Measurements from ENCODE around the gene SIRPA. TPM values are rescaled to one million over a fixed set of nuclear protein-coding genes. Genes with fewer than 3 reads are reported as not detected.

The SIRPA gene
- total RNA-seq, 1 experiment from 2014 or later, result 8.9 TPM

DNA sequence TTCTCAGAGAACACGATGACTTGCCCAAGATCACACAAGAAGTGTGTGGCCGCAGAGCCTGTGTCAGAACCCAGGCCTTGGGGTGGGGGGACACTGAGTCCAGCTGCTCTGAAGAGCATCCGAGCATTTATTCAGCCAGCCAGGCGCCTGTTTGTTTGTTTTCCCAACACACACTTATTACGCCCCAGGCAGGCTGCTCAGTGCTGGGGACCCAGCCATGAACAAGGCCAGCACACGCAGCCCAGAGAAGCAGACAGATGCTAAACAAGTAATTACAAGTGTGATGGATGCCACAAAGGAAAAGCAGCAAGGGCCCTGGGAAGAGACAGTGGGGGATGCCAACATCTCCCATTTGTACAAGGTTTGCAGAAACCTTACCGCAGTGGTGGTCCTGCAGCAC is 19.4 kb upstream of the SIRPA start (continued):
- TF ChIP-seq ARID4B (CRISPR knock-in tag; IDR thresholded peaks at IDR 0.05; ENCODE audit: borderline replicate concordance) (no peak), ETV6 (CRISPR knock-in tag; IDR thresholded peaks at IDR 0.05) (no peak), JAZF1 (CRISPR knock-in tag; IDR thresholded peaks at IDR 0.05) (no peak), ZNF425 (CRISPR knock-in tag; conservative IDR thresholded peaks at IDR 0.05) (no peak), RELA (CRISPR knock-in tag; IDR thresholded peaks at IDR 0.05; ENCODE audit: borderline replicate concordance) (no peak), GTF2I (CRISPR knock-in tag; conservative IDR thresholded peaks at IDR 0.05) (no peak), AFF4 (CRISPR knock-in tag; IDR thresholded peaks at IDR 0.05; ENCODE audit: borderline replicate concordance) (no peak), ZNF423 (CRISPR knock-in tag; IDR thresholded peaks at IDR 0.05) (no peak)
- TF ChIP-seq, protein P1, sequence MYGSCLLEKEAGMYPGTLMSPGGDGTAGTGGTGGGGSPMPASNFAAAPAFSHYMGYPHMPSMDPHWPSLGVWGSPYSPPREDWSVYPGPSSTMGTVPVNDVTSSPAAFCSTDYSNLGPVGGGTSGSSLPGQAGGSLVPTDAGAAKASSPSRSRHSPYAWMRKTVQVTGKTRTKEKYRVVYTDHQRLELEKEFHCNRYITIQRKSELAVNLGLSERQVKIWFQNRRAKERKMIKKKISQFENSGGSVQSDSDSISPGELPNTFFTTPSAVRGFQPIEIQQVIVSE (CRISPR knock-in tag; IDR thresholded peaks at IDR 0.05; ENCODE audit: borderline replicate concordance), result no peak

- Mint-ChIP-seq H3K36me3 (no peaks in the 10 kb centered on the region), H3K27me3 (ENCODE audit: low read depth) (peaks cover 5% of the 10 kb centered on the region; the same call in 1 of the 2 replicates), H3K9me3 (peaks cover 5% of the 10 kb centered on the region), H3K27ac (no peak overlapping the region), H3K4me1 (peaks cover 14% of the 10 kb centered on the region), H3K4me3 (no peak overlapping the region)
- TF ChIP-seq, protein P2, sequence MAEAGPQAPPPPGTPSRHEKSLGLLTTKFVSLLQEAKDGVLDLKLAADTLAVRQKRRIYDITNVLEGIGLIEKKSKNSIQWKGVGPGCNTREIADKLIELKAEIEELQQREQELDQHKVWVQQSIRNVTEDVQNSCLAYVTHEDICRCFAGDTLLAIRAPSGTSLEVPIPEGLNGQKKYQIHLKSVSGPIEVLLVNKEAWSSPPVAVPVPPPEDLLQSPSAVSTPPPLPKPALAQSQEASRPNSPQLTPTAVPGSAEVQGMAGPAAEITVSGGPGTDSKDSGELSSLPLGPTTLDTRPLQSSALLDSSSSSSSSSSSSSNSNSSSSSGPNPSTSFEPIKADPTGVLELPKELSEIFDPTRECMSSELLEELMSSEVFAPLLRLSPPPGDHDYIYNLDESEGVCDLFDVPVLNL (CRISPR knock-in tag; IDR thresholded peaks at IDR 0.05; ENCODE audit: borderline replicate concordance, low read depth), result no peak
- TF ChIP-seq ZNF232 (CRISPR knock-in tag; IDR thresholded peaks at IDR 0.05) (no peak), EMX1 (CRISPR knock-in tag; IDR thresholded peaks at IDR 0.05) (no peak)
- ChIA-PET POLR2A (no interaction called here), CTCF (no interaction called here)
- no peak for DNase-seq (ENCODE audit: low spot score)
- no peak for ATAC-seq
These were observed 18.8 kb upstream of the SIRPA start for GRCh38 chr20:1876217-1876921.
